ENCODE measurements around the gene POTEF.
"Not testable (repeated sequence)": the region's sequence is repeated elsewhere in the genome, so short reads cannot be mapped to it uniquely, and the experiment has no call there.

DNA sequence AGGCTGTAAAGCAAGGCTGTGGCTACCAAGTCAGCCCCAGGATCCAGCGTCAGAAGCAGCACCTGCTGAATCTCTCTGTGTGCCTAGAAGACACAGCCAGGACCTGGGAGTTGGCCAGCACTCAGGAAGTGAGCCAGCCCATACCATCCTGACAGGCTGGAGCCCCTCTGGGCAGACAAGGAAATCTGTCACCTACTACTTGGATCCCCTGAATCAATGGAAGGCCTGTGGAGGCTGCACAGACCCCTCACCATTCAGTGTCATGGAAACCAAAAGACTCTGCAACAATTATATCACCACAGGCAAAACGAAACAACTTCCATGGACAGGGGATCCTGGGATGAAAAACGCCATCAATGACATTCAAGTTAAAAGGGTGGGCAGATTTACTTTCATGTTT is 37.6 kb upstream of the POTEF start:
- not testable (repeated sequence) for TF ChIP-seq CTCF (IDR thresholded peaks at IDR 0.05 in 4 of 5, conservative IDR thresholded peaks at IDR 0.05 in 1 of 5); POLR2A (IDR thresholded peaks at IDR 0.05)

Measured in gastrocnemius medialis (tissue), 4 donors.